SK-N-SH treated with all-trans-retinoic acid at 6 μM for 48 hours (cell line): ENCODE results near the gene CACNB2.

ENCODE experiments used
- ARNTL ChIP-seq: fragments of 450-650 bp; formaldehyde crosslinking; IDR thresholded peaks from 2 replicates; pipeline ENCODE4 v1.5.0; 2020; ENCODE audit warnings: low read depth, mild to moderate bottlenecking, moderate library complexity, borderline replicate concordance
- ZNF70 ChIP-seq: fragments of 450-650 bp; formaldehyde crosslinking; IDR thresholded peaks from 2 replicates; pipeline ENCODE4 v1.5.0; 2020; ENCODE audit warnings: mild to moderate bottlenecking, moderate library complexity

- TF ChIP-seq ZNF70 (no peak), ARNTL (CRISPR knock-in tag) (no peak)
These were observed 310.1 kb downstream of the CACNB2 start for GRCh38 chr10:18450298-18450697.
